ENCODE measurements around the gene KIF3B. TPM values are rescaled to one million over a fixed set of nuclear protein-coding genes. Genes with fewer than 3 reads are reported as not detected.
"Not testable (repeated sequence)": the region's sequence is repeated elsewhere in the genome, so short reads cannot be mapped to it uniquely, and the experiment has no call there.

KIF3B gene
- total and polyA plus RNA-seq, 2 donors (not counting 1 experiment from before 2014, with no cell fraction given) = 27.6 to 35.6 TPM

GRCh38 chr20:32382102-32382950 is 104.9 kb downstream of the KIF3B start:
- TF ChIP-seq EZH2 (IDR thresholded peaks at IDR 0.05; ENCODE audit: low read length, missing control alignments) (no peak), CTCF (conservative IDR thresholded peaks at IDR 0.05 in 1 of 2, IDR thresholded peaks at IDR 0.05 in 1 of 2; ENCODE audit: low read depth in 1 of 2, low read length in 2 of 2) (no peak)
- Histone ChIP-seq H2AFZ (ENCODE audit: low read length) (no peak overlapping the region), H3K9ac (ENCODE audit: insufficient read depth, low read length) (no peak overlapping the region), H3K9me3 (ENCODE audit: control insufficient read depth, insufficient read depth, low read depth, low read length) (no peaks in the 10 kb centered on the region), H3K27me3 (ENCODE audit: control insufficient read depth, insufficient read depth, low read length) (no peaks in the 10 kb centered on the region), H3K4me2 (ENCODE audit: extremely low read depth, insufficient read depth, low read length) (no peak overlapping the region), H3K4me1 (ENCODE audit: control insufficient read depth, extremely low read depth, insufficient read depth, low read length) (peaks cover 6% of the 10 kb centered on the region), H3K4me3 (replicated peaks in 1 of 4; ENCODE audit: control extremely low read depth in 1 of 4, insufficient read depth in 1 of 4, low read depth in 3 of 4, low read length in 4 of 4) (no peak overlapping the region), H4K20me1 (ENCODE audit: control insufficient read depth, extremely low read depth, insufficient read depth, low read length) (peaks cover 1% of the 10 kb centered on the region), H3K27ac (ENCODE audit: insufficient read depth, low read length) (no peak overlapping the region), H3K36me3 (ENCODE audit: control insufficient read depth, insufficient read depth, low read length) (peaks cover 2% of the 10 kb centered on the region), H3K79me2 (ENCODE audit: control insufficient read depth, insufficient read depth, low read length) (peaks cover 38% of the 10 kb centered on the region)
- DNase-seq (ENCODE audit: low read depth in 2 of 2) = no peak

GRCh38 chr20:32383441-32383840 is 106.0 kb downstream of the KIF3B start:
- H3K4me3 ChIP-seq (replicated peaks in 1 of 4; ENCODE audit: control extremely low read depth in 1 of 4, insufficient read depth in 1 of 4, low read depth in 3 of 4, low read length in 4 of 4); H2AFZ ChIP-seq (ENCODE audit: low read length); H3K27ac ChIP-seq (ENCODE audit: insufficient read depth, low read length); H3K27me3 ChIP-seq (ENCODE audit: control insufficient read depth, insufficient read depth, low read length); H3K4me1 ChIP-seq (ENCODE audit: control insufficient read depth, extremely low read depth, insufficient read depth, low read length); H3K9me3 ChIP-seq (ENCODE audit: control insufficient read depth, insufficient read depth, low read depth, low read length); H3K4me2 ChIP-seq (ENCODE audit: extremely low read depth, insufficient read depth, low read length); DNase-seq (ENCODE audit: low read depth in 2 of 2); H3K36me3 ChIP-seq (ENCODE audit: control insufficient read depth, insufficient read depth, low read length); H4K20me1 ChIP-seq (ENCODE audit: control insufficient read depth, extremely low read depth, insufficient read depth, low read length); H3K9ac ChIP-seq (ENCODE audit: insufficient read depth, low read length): not testable (repeated sequence)
- H3K79me2 ChIP-seq (ENCODE audit: control insufficient read depth, insufficient read depth, low read length) = peaks cover 42% of the 10 kb centered on the region

Other genes with a start within 250 kb of the KIF3B start
- gene HCK, start 225.4 kb upstream of the KIF3B start, total RNA-seq = not detected in 2 replicates
- gene HCK, start 225.4 kb upstream of the KIF3B start, polyA plus RNA-seq = not detected in 2 replicates
- gene TM9SF4, start 167.9 kb upstream of the KIF3B start, total RNA-seq = 22.3 and 33.5 TPM in 2 replicates
- 67.3 and 71.3 TPM in 2 replicates for gene TM9SF4, start 167.9 kb upstream of the KIF3B start, polyA plus RNA-seq
- gene PLAGL2, start 69.9 kb upstream of the KIF3B start, total RNA-seq = 1.5 and 2.3 TPM in 2 replicates
- 1.6 and 2.3 TPM in 2 replicates for gene PLAGL2, start 69.9 kb upstream of the KIF3B start, polyA plus RNA-seq
- gene POFUT1, start 69.8 kb upstream of the KIF3B start, total RNA-seq = 23.4 and 32.4 TPM in 2 replicates
- gene POFUT1, start 69.8 kb upstream of the KIF3B start, polyA plus RNA-seq = 39.6 and 41.0 TPM in 2 replicates
- gene ASXL1, start 80.7 kb downstream of the KIF3B start, total RNA-seq = 29.3 and 41.1 TPM in 2 replicates
- 38.0 and 39.1 TPM in 2 replicates for gene ASXL1, start 80.7 kb downstream of the KIF3B start, polyA plus RNA-seq

Data from fibroblast of lung (primary cell).